Trophoblast cell (in vitro differentiated cells and primary cell): Measurements from ENCODE around the gene RIMBP2. TPM values are rescaled to one million over a fixed set of nuclear protein-coding genes. Genes with fewer than 3 reads are reported as not detected.

Experiments
- DNase-seq, 2 donors: peaks; one replicate each; pipeline ENCODE4 v3.0.0-alpha.2; 2016
- H2AFZ ChIP-seq: 2 replicates; pipeline ENCODE4 v1.6.1; 2013; ENCODE audit warnings: low read length, moderate library complexity, mild to moderate bottlenecking; ENCODE audit not compliant: insufficient read depth, poor library complexity
- H2AK5ac ChIP-seq: 2 replicates; pipeline ENCODE4 v1.6.1; 2013; ENCODE audit warnings: mild to moderate bottlenecking, low read length
- H2BK120ac ChIP-seq: 2 replicates; pipeline ENCODE4 v1.6.1; 2013; ENCODE audit warnings: low read length, mild to moderate bottlenecking, moderate library complexity; ENCODE audit not compliant: insufficient read depth, poor library complexity
- H2BK12ac ChIP-seq: 2 replicates; pipeline ENCODE4 v1.6.1; 2013; ENCODE audit warnings: mild to moderate bottlenecking, low read length, moderate library complexity
- H2BK5ac ChIP-seq: 2 replicates; pipeline ENCODE4 v1.6.1; 2013; ENCODE audit warnings: low read length, low read depth, moderate library complexity, mild to moderate bottlenecking; ENCODE audit not compliant: poor library complexity
- H3K14ac ChIP-seq: 2 replicates; pipeline ENCODE4 v1.6.1; 2013; ENCODE audit warnings: mild to moderate bottlenecking, low read length
- H3K18ac ChIP-seq: 2 replicates; pipeline ENCODE4 v1.6.1; 2013; ENCODE audit warnings: mild to moderate bottlenecking, low read length
- H3K23ac ChIP-seq: 2 replicates; pipeline ENCODE4 v1.6.1; 2013; ENCODE audit warnings: low read length
- H3K27ac ChIP-seq: 2 replicates; pipeline ENCODE4 v1.5.1; 2013; ENCODE audit warnings: low read depth, mild to moderate bottlenecking, inconsistent platforms, low read length, moderate library complexity
- H3K27me3 ChIP-seq: 2 replicates; pipeline ENCODE4 v1.6.1; 2013; ENCODE audit warnings: inconsistent platforms, mild to moderate bottlenecking, low read length, moderate library complexity; ENCODE audit not compliant: insufficient read depth
- H3K36me3 ChIP-seq, 2 experiments: 1 replicate in 1 of 2; 2 replicates in 1 of 2; pipeline ENCODE4 v1.6.1; 2013; ENCODE audit warnings: low read length in 2 of 2, mild to moderate bottlenecking in 2 of 2, moderate library complexity in 1 of 2; ENCODE audit not compliant: insufficient read depth in 2 of 2, control insufficient read depth in 1 of 2
- H3K4ac ChIP-seq: 2 replicates; pipeline ENCODE4 v1.6.1; 2013; ENCODE audit warnings: low read depth, mild to moderate bottlenecking, low read length, moderate library complexity
- H3K4me1 ChIP-seq, 2 experiments: 1 replicate in 1 of 2; 2 replicates in 1 of 2; pipeline ENCODE4 v1.6.1; 2013; ENCODE audit warnings: low read length in 2 of 2, mild to moderate bottlenecking in 2 of 2, moderate library complexity in 1 of 2; ENCODE audit not compliant: insufficient read depth in 2 of 2, control insufficient read depth in 1 of 2
- H3K4me2 ChIP-seq: 2 replicates; pipeline ENCODE4 v1.6.1; 2013; ENCODE audit warnings: inconsistent platforms, mild to moderate bottlenecking, low read length, moderate library complexity
- H3K4me3 ChIP-seq: 2 replicates; pipeline ENCODE4 v1.5.1; 2013; ENCODE audit warnings: mild to moderate bottlenecking, low read depth, low read length, inconsistent platforms
- H3K79me1 ChIP-seq: one replicate; pipeline ENCODE4 v1.6.1; 2013; ENCODE audit warnings: low read length
- H3K79me2 ChIP-seq: 2 replicates; pipeline ENCODE4 v1.6.1; 2013; ENCODE audit warnings: low read length, mild to moderate bottlenecking; ENCODE audit not compliant: control insufficient read depth, insufficient read depth, poor library complexity
- H3K9ac ChIP-seq: 2 replicates; pipeline ENCODE4 v1.6.1; 2013; ENCODE audit warnings: mild to moderate bottlenecking, low read length
- H3K9me3 ChIP-seq: 2 replicates; pipeline ENCODE4 v1.6.1; 2013; ENCODE audit warnings: low read depth, mild to moderate bottlenecking, control low read depth, inconsistent platforms, low read length; ENCODE audit not compliant: insufficient read depth
- H4K12ac ChIP-seq: 2 replicates; pipeline ENCODE4 v1.6.1; 2013; ENCODE audit warnings: low read depth, mild to moderate bottlenecking, low read length, moderate library complexity
- H4K8ac ChIP-seq: 2 replicates; pipeline ENCODE4 v1.6.1; 2013; ENCODE audit warnings: low read depth, mild to moderate bottlenecking, low read length, moderate library complexity
- H4K91ac ChIP-seq: one replicate; pipeline ENCODE4 v1.6.1; 2013; ENCODE audit warnings: low read depth, mild to moderate bottlenecking, low read length, moderate library complexity
- WGBS: extraction: QIAGEN DNeasy Blood & Tissue Kit; methylation state at CpG from one replicate; pipeline ENCODE4 v1.1.7; 2013; ENCODE audit warnings: missing lambda C conversion rate; ENCODE audit not compliant: insufficient read length, insufficient coverage; ENCODE audit errors: extremely low coverage; 5-methylcytosine and 5-hydroxymethylcytosine counted together
- polyA plus RNA-seq: library from polyadenylated mRNA; stranded (reverse); fragments of 200-250 nt; gene quantifications from 2 replicates; pipeline ENCODE4 v1.2.3, GENCODE V29; 2013

RIMBP2 gene
- polyA plus RNA-seq = 0.24 and 0.37 TPM in 2 replicates

GRCh38 chr12:130715998-130716968 lies at the start of gene RIMBP2:
RIMBP2 (minus strand) TSS chr12:130716299; CDS start chr12:130479013, 237,286 bp downstream.
- H2AK5ac ChIP-seq = no peak within 1 kb of the TSS
- no peak within 1 kb of the TSS for H3K18ac ChIP-seq
- peak within 1 kb of the TSS; percentile 86 for H3K4me2 ChIP-seq
- H3K4ac ChIP-seq = no peak within 1 kb of the TSS
- H2AFZ ChIP-seq = peak within 1 kb of the TSS; percentile 23
- DNase-seq = no peak
- no peak within 1 kb of the TSS for H4K91ac ChIP-seq
- H3K14ac ChIP-seq = no peak within 1 kb of the TSS
- no peak within 1 kb of the TSS for H2BK120ac ChIP-seq
- H2BK12ac ChIP-seq = no peak within 1 kb of the TSS
- H3K79me2 ChIP-seq = no peaks in the 10 kb centered on the region
- no peak within 1 kb of the TSS for H3K9ac ChIP-seq
- no CpG with 5 or more reads among the region's 35 CpGs for WGBS
- H3K9me3 ChIP-seq = peaks cover 2% of the 10 kb centered on the region
- H3K4me3 ChIP-seq = peak within 1 kb of the TSS; percentile 42
- H2BK5ac ChIP-seq = no peak within 1 kb of the TSS
- no peak within 1 kb of the TSS for H3K27ac ChIP-seq
- H3K79me1 ChIP-seq = no peaks in the 10 kb centered on the region
- no peaks in the 10 kb centered on the region for H3K36me3 ChIP-seq
- no peak within 1 kb of the TSS for H3K23ac ChIP-seq
- peaks cover 16 to 19% of the 10 kb centered on the region in 2 experiments for H3K4me1 ChIP-seq
- H4K8ac ChIP-seq = no peak within 1 kb of the TSS
- no peak within 1 kb of the TSS for H4K12ac ChIP-seq
- H3K27me3 ChIP-seq = peaks cover 28% of the 10 kb centered on the region

GRCh38 chr12:130765186-130765659 lies 49.1 kb upstream of the RIMBP2 start:
- peak overlapping the region; percentile 74 for H3K23ac ChIP-seq
- no peak overlapping the region for H3K4me2 ChIP-seq
- peak; percentile 6 to 40 for DNase-seq
- no peak overlapping the region for H3K27ac ChIP-seq
- H2BK5ac ChIP-seq = no peak overlapping the region
- H4K8ac ChIP-seq = no peak overlapping the region
- H3K9me3 ChIP-seq = peaks cover 11% of the 10 kb centered on the region
- no peak overlapping the region for H3K9ac ChIP-seq
- H3K79me2 ChIP-seq = no peaks in the 10 kb centered on the region
- H2AK5ac ChIP-seq = no peak overlapping the region
- no peaks in the 10 kb centered on the region for H3K4me1 ChIP-seq
- no peak overlapping the region for H2BK120ac ChIP-seq
- H3K14ac ChIP-seq = no peak overlapping the region
- no peak overlapping the region for H3K18ac ChIP-seq
- H3K27me3 ChIP-seq = no peaks in the 10 kb centered on the region
- no peak overlapping the region for H3K4me3 ChIP-seq
- no peak overlapping the region for H4K12ac ChIP-seq
- no peaks in the 10 kb centered on the region for H3K79me1 ChIP-seq
- H4K91ac ChIP-seq = no peak overlapping the region
- 100% methylated on average over 4 of the region's 8 CpGs for WGBS
- no peak overlapping the region for H3K4ac ChIP-seq
- no peak overlapping the region for H2AFZ ChIP-seq
- no peak overlapping the region for H2BK12ac ChIP-seq
- H3K36me3 ChIP-seq = no peaks in the 10 kb centered on the region

GRCh38 chr12:130764475-130765185 lies 48.5 kb upstream of the RIMBP2 start:
- H3K36me3 ChIP-seq = no peaks in the 10 kb centered on the region
- no peak overlapping the region for H4K91ac ChIP-seq
- H3K9ac ChIP-seq = no peak overlapping the region
- no peak overlapping the region for H4K12ac ChIP-seq
- no peaks in the 10 kb centered on the region for H3K4me1 ChIP-seq
- no peak overlapping the region for H2AK5ac ChIP-seq
- no peak overlapping the region for H3K23ac ChIP-seq
- no peak overlapping the region for H3K4me2 ChIP-seq
- no peak overlapping the region for H2BK120ac ChIP-seq
- no peak overlapping the region for H3K4me3 ChIP-seq
- no peaks in the 10 kb centered on the region for H3K79me2 ChIP-seq
- no peak overlapping the region for H2BK12ac ChIP-seq
- peak; percentile 30 to 63 for DNase-seq
- H3K27ac ChIP-seq = no peak overlapping the region
- peaks cover 13% of the 10 kb centered on the region for H3K9me3 ChIP-seq
- no peaks in the 10 kb centered on the region for H3K79me1 ChIP-seq
- H2AFZ ChIP-seq = no peak overlapping the region
- H2BK5ac ChIP-seq = no peak overlapping the region
- H3K18ac ChIP-seq = no peak overlapping the region
- no peak overlapping the region for H4K8ac ChIP-seq
- no peak overlapping the region for H3K14ac ChIP-seq
- no peaks in the 10 kb centered on the region for H3K27me3 ChIP-seq
- 100% methylated on average over 9 of the region's 14 CpGs for WGBS
- H3K4ac ChIP-seq = no peak overlapping the region

- no CpG with 5 or more reads among the region's 4 CpGs for WGBS
- H4K91ac ChIP-seq = no peak overlapping the region
These were observed 48.0 kb upstream of the RIMBP2 start for GRCh38 chr12:130764073-130764472.

More at GRCh38 chr12:130764073-130764472, 48.0 kb upstream of the RIMBP2 start:
- no peak overlapping the region for H3K23ac ChIP-seq
- no peak overlapping the region for H3K27ac ChIP-seq
- H3K79me2 ChIP-seq = no peaks in the 10 kb centered on the region
- H3K14ac ChIP-seq = no peak overlapping the region
- DNase-seq = peak in 1 of 2 donors; percentile 34
- H3K79me1 ChIP-seq = no peaks in the 10 kb centered on the region
- H2BK12ac ChIP-seq = no peak overlapping the region
- no peak overlapping the region for H4K8ac ChIP-seq
- no peak overlapping the region for H3K4ac ChIP-seq
- no peak overlapping the region for H2BK120ac ChIP-seq
- H3K18ac ChIP-seq = no peak overlapping the region
- peaks cover 13% of the 10 kb centered on the region for H3K9me3 ChIP-seq
- H3K9ac ChIP-seq = no peak overlapping the region
- H4K12ac ChIP-seq = no peak overlapping the region
- no peak overlapping the region for H3K4me3 ChIP-seq
- H2AK5ac ChIP-seq = no peak overlapping the region
- H2BK5ac ChIP-seq = no peak overlapping the region
- no peak overlapping the region for H3K4me2 ChIP-seq
- no peaks in the 10 kb centered on the region for H3K4me1 ChIP-seq
- no peaks in the 10 kb centered on the region for H3K27me3 ChIP-seq
- H2AFZ ChIP-seq = no peak overlapping the region
- no peaks in the 10 kb centered on the region for H3K36me3 ChIP-seq
